ENCODE results near the gene TM4SF20. TPM values are rescaled to one million over a fixed set of nuclear protein-coding genes. Genes with fewer than 3 reads are reported as not detected.

The TM4SF20 gene
- total RNA-seq, 1 experiment from 2014 or later: not detected

DNA sequence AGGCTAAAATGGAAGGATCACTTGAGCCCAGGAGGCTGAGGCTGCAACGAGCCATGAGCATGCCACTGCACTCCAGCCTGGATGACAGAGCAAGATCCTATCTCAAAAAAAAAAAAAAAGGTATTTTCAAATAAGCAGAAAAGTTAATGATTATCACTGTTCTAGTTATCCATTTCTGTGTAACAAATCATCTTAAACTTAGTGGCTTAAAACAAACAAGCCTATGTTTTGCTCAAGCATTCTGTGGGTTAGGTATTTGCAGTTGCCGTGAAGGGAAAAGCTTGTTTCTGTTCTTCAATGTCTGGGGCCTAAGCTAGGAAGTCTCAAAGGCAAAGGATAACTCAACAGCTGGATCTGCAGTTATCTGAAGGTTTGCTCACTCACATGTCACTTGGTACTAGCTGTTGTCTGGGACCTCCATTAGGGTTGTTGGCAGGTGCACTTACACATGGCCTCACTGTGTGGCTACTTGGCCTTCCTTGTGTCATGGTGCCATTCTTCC lies 40.0 kb downstream of the TM4SF20 start:
- Histone ChIP-seq H3K36me3 (ENCODE audit: low read depth) (peaks cover 54% of the 10 kb centered on the region), H3K79me2 (ENCODE audit: low read depth) (no peaks in the 10 kb centered on the region; the same call in 1 of the 2 replicates), H3K9me2 (ENCODE audit: insufficient read depth) (no peaks in the 10 kb centered on the region), H3F3A (ENCODE audit: insufficient read depth, low read depth) (peaks cover 8% of the 10 kb centered on the region; the same call in 1 of the 2 replicates), H3K4me2 (no peak overlapping the region), H3K9me3 (ENCODE audit: insufficient read depth, low read depth) (no peaks in the 10 kb centered on the region), H4K20me1 (ENCODE audit: insufficient read depth) (no peaks in the 10 kb centered on the region), H2AFZ (no peak overlapping the region), H3K27me3 (ENCODE audit: insufficient read depth, low read depth) (no peaks in the 10 kb centered on the region), H3K4me1 (replicated peaks; ENCODE audit: insufficient read depth) (no peaks in the 10 kb centered on the region), H3K4me3 (no peak overlapping the region), H3K27ac (no peak overlapping the region)
- intact Hi-C loops (cut with micrococcal nuclease; ENCODE audit: unreplicated experiment): no loop called here
- no TSS peak for BruUV-seq (replicated peaks)
- TF ChIP-seq, protein P1, sequence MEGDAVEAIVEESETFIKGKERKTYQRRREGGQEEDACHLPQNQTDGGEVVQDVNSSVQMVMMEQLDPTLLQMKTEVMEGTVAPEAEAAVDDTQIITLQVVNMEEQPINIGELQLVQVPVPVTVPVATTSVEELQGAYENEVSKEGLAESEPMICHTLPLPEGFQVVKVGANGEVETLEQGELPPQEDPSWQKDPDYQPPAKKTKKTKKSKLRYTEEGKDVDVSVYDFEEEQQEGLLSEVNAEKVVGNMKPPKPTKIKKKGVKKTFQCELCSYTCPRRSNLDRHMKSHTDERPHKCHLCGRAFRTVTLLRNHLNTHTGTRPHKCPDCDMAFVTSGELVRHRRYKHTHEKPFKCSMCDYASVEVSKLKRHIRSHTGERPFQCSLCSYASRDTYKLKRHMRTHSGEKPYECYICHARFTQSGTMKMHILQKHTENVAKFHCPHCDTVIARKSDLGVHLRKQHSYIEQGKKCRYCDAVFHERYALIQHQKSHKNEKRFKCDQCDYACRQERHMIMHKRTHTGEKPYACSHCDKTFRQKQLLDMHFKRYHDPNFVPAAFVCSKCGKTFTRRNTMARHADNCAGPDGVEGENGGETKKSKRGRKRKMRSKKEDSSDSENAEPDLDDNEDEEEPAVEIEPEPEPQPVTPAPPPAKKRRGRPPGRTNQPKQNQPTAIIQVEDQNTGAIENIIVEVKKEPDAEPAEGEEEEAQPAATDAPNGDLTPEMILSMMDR (conservative IDR thresholded peaks at IDR 0.05): no peak
- no peak for TF ChIP-seq EZH2 (IDR thresholded peaks at IDR 0.05; ENCODE audit: low read depth)
- POLR2A ChIA-PET (ENCODE audit: unreplicated experiment): no interaction called here
- CTCF ChIA-PET: interaction anchor here (0.7 to 1.3 kb wide), 2 partner anchors 101 to 1976 kb away, joined by 9 to 10 read pairs; no protein-coding TSS in a partner anchor
- DNase-seq: no peak

DNA sequence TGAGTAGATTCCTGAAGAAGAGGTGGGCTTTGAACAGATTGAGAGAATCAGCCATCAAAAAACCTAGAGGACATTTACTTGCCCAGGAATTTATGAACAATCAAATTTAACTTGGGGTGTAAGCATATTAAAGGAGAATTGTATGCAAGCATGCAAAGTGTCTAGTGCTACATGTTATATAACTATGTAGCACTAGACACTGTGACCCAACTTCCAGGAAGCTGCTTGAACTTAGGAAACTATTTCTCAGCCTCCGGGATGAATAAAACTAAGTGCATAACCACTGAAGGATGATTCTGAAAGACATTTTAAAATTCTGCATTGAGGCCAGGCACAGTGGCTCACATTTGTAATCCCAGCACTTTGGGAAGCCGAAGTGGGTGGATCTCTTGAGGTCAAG lies 41.7 kb downstream of the TM4SF20 start:
- intact Hi-C loops (cut with micrococcal nuclease; ENCODE audit: unreplicated experiment): no loop called here
- TF ChIP-seq, protein P1 (conservative IDR thresholded peaks at IDR 0.05): no peak
- no peak for TF ChIP-seq EZH2 (IDR thresholded peaks at IDR 0.05; ENCODE audit: low read depth)
- 0 out of 2 replicates have a peak, but pooled peaks cover 4% of the 10 kb centered on the region for H3F3A ChIP-seq (ENCODE audit: insufficient read depth, low read depth)
- H3K36me3 ChIP-seq (ENCODE audit: low read depth): peaks cover 56% of the 10 kb centered on the region
- no peaks in the 10 kb centered on the region for H3K9me2 ChIP-seq (ENCODE audit: insufficient read depth)
- H3K4me3 ChIP-seq: no peak overlapping the region
- H3K27me3 ChIP-seq (ENCODE audit: insufficient read depth, low read depth): no peaks in the 10 kb centered on the region
- no peak overlapping the region for H2AFZ ChIP-seq
- CTCF ChIA-PET: no interaction called here
- no peaks in the 10 kb centered on the region for H3K9me3 ChIP-seq (ENCODE audit: insufficient read depth, low read depth)
- H3K27ac ChIP-seq: no peak overlapping the region
- no peaks in the 10 kb centered on the region for H4K20me1 ChIP-seq (ENCODE audit: insufficient read depth)
- H3K4me1 ChIP-seq (replicated peaks; ENCODE audit: insufficient read depth): no peaks in the 10 kb centered on the region
- no peak overlapping the region for H3K4me2 ChIP-seq
- no peak for DNase-seq
- POLR2A ChIA-PET (ENCODE audit: unreplicated experiment): no interaction called here
- BruUV-seq (replicated peaks): no TSS peak
- peaks cover 4% of the 10 kb centered on the region for H3K79me2 ChIP-seq (ENCODE audit: low read depth)

DNA sequence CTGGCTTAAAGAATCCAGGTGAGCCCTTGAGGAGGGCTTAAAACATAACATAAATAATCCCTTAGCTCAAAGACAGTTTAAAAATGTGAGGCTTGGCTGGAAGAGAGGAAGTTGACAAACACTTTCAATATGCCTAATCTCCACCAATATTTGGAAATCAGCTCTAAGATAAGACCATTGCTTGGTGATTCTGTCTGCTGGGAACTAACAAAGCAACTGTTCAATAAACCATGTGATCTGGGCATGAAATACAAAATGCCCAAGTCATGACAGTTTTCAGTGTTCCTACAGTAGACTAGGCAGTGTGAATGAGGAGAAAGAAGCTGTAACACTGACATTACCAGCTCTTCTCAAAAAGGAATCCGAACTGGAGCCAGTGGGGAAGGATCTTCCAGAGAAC lies 43.4 kb downstream of the TM4SF20 start:
- no peaks in the 10 kb centered on the region for H4K20me1 ChIP-seq (ENCODE audit: insufficient read depth)
- CTCF ChIA-PET: no interaction called here
- no peaks in the 10 kb centered on the region for H3K4me1 ChIP-seq (replicated peaks; ENCODE audit: insufficient read depth)
- H3K9me3 ChIP-seq (ENCODE audit: insufficient read depth, low read depth): no peaks in the 10 kb centered on the region
- no peak overlapping the region for H3K4me3 ChIP-seq
- H3K9me2 ChIP-seq (ENCODE audit: insufficient read depth): no peaks in the 10 kb centered on the region
- peaks cover 57% of the 10 kb centered on the region for H3K36me3 ChIP-seq (ENCODE audit: low read depth)
- peaks cover 11% of the 10 kb centered on the region for H3K79me2 ChIP-seq (ENCODE audit: low read depth)
- H3K4me2 ChIP-seq: no peak overlapping the region
- no peak for DNase-seq
- BruUV-seq (replicated peaks): no TSS peak
- TF ChIP-seq, protein P1 (conservative IDR thresholded peaks at IDR 0.05): no peak
- TF ChIP-seq EZH2 (IDR thresholded peaks at IDR 0.05; ENCODE audit: low read depth): no peak
- intact Hi-C loops (cut with micrococcal nuclease; ENCODE audit: unreplicated experiment): no loop called here
- H2AFZ ChIP-seq: no peak overlapping the region
- POLR2A ChIA-PET (ENCODE audit: unreplicated experiment): interaction anchor here (0.6 to 0.8 kb wide), 2 partner anchors 16 to 851 kb away, joined by 3 to 6 read pairs; no protein-coding TSS in a partner anchor
- H3F3A ChIP-seq (ENCODE audit: insufficient read depth, low read depth): no peaks in the 10 kb centered on the region
- H3K27me3 ChIP-seq (ENCODE audit: insufficient read depth, low read depth): no peaks in the 10 kb centered on the region
- H3K27ac ChIP-seq: no peak overlapping the region

Measured in PC-9 (cell line).